Mesenteric fat pad (tissue), 1 donor: ENCODE measurements around the gene OR4C12. TPM values are rescaled to one million over a fixed set of nuclear protein-coding genes. Genes with fewer than 3 reads are reported as not detected.
"Not testable (repeated sequence)": the region's sequence is repeated elsewhere in the genome, so short reads cannot be mapped to it uniquely, and the experiment has no call there.

Experiments used
- DNase-seq: peaks from one replicate; pipeline ENCODE4 v3.0.0-alpha.2; 2020; ENCODE audit warnings: low spot score
- long read RNA-seq: library from polyadenylated mRNA; unstranded; transcript quantifications from one replicate; pipeline ENCODE4 v2.0.0, GENCODE V29; 2020
- total RNA-seq: library from RNA; stranded (reverse); fragmentation: NEBNext Ultra II Directional; extraction: Animal tissue kit (Norgen Biotek cat#: 25700); gene quantifications from one replicate; pipeline ENCODE4 v1.2.1, GENCODE V29; 2021
- donor health status: DM: yes; HTN: yes; CAD: no.

OR4C12 gene
- not detected for total RNA-seq
- long read RNA-seq: 0 reads

- not testable (repeated sequence) for DNase-seq
Observed at GRCh38 chr11:49982435-49982834, at the start of gene OR4C12. Gene OR4C12 (minus strand): TSS chr11:49982535. CDS start chr11:49982501, 34 bp downstream.

DNA sequence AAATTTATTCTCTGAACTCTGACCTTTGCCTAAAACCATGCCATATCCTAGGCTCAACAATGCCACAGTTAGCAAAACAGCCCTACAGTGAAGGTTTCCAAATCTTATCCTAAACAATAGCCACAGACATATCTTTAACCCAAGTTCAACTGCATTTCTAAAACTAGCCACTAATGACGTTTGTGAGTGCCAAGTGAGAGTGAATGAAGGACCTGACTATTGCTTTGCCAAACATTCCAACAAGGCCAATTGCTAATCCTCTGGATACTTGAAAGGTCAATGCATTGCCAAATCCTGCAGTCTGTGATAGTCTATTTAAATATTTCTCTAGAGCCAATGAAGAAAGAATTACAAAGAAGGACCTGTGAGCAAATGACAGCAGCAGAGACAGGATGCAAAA, 47.9 kb upstream of the OR4C12 start:
- DNase-seq: no peak

DNA sequence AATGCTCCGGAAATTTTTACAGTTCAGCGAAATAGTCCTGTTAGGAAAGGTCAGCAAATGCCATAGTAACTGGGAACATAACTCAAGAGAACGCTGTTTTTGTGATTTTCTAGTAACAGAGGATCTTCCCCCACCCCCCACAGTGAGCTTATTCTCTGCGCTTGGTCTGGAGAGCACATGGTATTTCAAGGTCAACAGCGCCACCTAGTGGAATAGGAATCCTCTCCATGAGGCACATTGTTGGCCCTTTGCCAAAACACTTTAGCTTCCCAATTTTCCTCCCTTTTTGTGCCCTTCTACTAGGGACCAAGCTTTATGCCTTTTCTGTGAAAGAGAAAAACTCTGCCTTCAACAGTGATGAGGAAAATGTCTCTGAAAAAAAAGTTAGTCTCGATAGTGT, 13.2 kb upstream of the OR4C12 start:
- DNase-seq: no peak

- DNase-seq: not testable (repeated sequence)
Observed at GRCh38 chr11:49973439-49973838, 8.9 kb downstream of the OR4C12 start.

DNA sequence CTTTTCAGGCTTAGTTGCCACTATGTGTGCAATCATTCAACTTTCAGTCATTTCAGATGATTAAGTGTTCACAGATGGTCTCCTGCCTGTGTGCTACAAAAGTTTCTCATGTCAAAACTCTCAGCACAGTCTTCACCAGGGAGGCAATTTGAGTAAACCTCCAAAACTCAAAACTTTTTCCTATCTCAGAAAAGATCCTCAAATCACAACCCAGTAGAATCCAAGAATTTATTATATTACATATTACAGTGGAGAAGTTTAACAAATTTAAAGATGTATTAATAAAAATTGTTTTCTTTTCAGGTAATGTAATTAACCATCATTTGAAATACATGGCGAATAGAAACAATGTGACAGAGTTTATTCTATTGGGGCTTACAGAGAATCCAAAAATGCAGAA, 30.2 kb downstream of the OR4C12 start, which contains the start of gene OR4C13:
Gene OR4C13 (plus strand): TSS at position 301 of the 400 bp plus-strand sequence. CDS start 32 bp downstream, at position 333.
- no peak for DNase-seq

DNA sequence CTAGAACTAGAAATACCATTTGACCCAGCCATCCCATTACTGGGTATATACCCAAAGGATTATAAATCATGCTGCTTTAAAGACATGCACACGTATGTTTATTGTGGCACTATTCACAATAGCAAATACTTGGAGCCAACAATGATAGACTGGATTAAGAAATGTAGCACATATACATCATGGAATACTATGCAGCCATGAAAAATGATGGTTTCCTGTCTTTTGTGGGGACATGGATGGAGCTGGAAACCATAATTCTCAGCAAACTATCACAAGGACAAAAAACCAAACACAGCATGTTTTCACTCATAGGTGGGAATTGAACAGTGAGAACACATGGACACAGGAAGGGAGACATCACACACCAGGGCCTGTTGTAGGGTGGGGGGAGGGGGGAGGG, 33.6 kb downstream of the OR4C12 start:
- not testable (repeated sequence) for DNase-seq

Other genes with a start within 250 kb of the OR4C12 start
- gene OR4C13, start 30.1 kb downstream of the OR4C12 start, total RNA-seq: not detected
- not detected for gene OR4C45, start 50.3 kb upstream of the OR4C12 start, total RNA-seq